DOHH2 (cell line): ENCODE results near the gene WDR31.

ENCODE experiments used
- EZH2phosphoT487 ChIP-seq: fragments of 200-600 bp; sonication (generic); IDR thresholded peaks from 2 replicates; pipeline ENCODE4 v1.6.1; 2017; ENCODE audit warnings: borderline replicate concordance, mild to moderate bottlenecking, antibody characterized with exemption, low read length, moderate library complexity, mixed read lengths
- TF ChIP-seq, protein P1 (sequence below): fragments of 200-600 bp; sonication (generic); IDR thresholded peaks from one replicate; pipeline ENCODE4 v1.5.1; 2014; ENCODE audit warnings: antibody characterized with exemption, mild to moderate bottlenecking, low read depth, low read length; ENCODE audit not compliant: poor library complexity, severe bottlenecking

DNA sequence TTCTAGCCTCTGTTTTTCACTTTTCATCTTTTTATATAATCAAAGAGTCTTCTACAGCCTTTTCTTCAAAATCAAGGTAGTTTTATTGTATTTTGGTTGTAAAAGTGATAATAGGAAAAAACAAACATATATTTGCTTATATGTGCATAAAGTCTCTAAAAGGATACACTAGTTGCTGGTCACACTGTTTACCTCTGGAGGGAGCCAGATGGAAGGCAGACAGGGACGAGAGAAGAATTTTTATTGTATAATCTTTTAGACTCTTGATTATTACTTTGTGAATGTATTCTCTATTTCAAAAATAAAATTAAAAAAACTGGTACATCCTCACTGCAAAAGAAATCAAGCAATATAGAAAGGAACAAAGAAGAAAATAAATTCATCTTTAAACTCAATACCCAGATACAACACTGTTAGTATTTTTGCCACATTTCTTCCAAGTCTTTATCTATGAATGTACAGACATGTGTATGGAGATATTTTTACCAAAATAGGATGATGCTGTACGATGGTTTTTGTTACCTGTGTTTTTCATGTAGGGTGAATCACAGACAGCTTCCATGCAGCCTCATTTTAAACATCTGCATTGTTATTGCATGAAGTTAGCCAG, 30.8 kb downstream of the WDR31 start:
- TF ChIP-seq, protein P1, sequence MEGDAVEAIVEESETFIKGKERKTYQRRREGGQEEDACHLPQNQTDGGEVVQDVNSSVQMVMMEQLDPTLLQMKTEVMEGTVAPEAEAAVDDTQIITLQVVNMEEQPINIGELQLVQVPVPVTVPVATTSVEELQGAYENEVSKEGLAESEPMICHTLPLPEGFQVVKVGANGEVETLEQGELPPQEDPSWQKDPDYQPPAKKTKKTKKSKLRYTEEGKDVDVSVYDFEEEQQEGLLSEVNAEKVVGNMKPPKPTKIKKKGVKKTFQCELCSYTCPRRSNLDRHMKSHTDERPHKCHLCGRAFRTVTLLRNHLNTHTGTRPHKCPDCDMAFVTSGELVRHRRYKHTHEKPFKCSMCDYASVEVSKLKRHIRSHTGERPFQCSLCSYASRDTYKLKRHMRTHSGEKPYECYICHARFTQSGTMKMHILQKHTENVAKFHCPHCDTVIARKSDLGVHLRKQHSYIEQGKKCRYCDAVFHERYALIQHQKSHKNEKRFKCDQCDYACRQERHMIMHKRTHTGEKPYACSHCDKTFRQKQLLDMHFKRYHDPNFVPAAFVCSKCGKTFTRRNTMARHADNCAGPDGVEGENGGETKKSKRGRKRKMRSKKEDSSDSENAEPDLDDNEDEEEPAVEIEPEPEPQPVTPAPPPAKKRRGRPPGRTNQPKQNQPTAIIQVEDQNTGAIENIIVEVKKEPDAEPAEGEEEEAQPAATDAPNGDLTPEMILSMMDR: peak; percentile 63
- TF ChIP-seq EZH2phosphoT487: no peak
